Neural cell (in vitro differentiated cells): ENCODE measurements around the gene COBL. TPM values are rescaled to one million over a fixed set of nuclear protein-coding genes. Genes with fewer than 3 reads are reported as not detected.

Source experiments
- H2AFZ ChIP-seq: fragments of 200-600, 300-800 bp; sonication (generic), shearing (Covaris generic); 2 replicates; pipeline ENCODE4 v1.6.0; 2014; ENCODE audit warnings: low read depth, mild to moderate bottlenecking, antibody characterized with exemption, low read length, moderate library complexity
- H3F3A ChIP-seq: fragments of 200-600 bp; shearing (Covaris generic); 2 replicates; pipeline ENCODE4 v1.6.1; 2016; ENCODE audit warnings: mild to moderate bottlenecking, moderate library complexity, mixed read lengths, antibody characterized with exemption, low read length; ENCODE audit not compliant: insufficient read depth, poor library complexity, severe bottlenecking
- H3K27ac ChIP-seq: fragments of 200-600, 300-800 bp; sonication (generic), shearing (Covaris generic); 2 replicates; pipeline ENCODE4 v1.5.1; 2014; ENCODE audit warnings: mild to moderate bottlenecking, low read length, moderate library complexity
- H3K27me3 ChIP-seq: fragments of 300-800, 200-600 bp; sonication (generic), shearing (Covaris generic); 2 replicates; pipeline ENCODE4 v1.6.0; 2014; ENCODE audit warnings: mild to moderate bottlenecking, low read depth, low read length, moderate library complexity; ENCODE audit not compliant: insufficient read depth
- H3K36me3 ChIP-seq: fragments of 300-800, 200-600 bp; sonication (generic), shearing (Covaris generic); 2 replicates; pipeline ENCODE4 v1.5.1; 2014; ENCODE audit warnings: mild to moderate bottlenecking, antibody characterized with exemption, low read length, moderate library complexity; ENCODE audit not compliant: insufficient read depth
- H3K4me2 ChIP-seq: fragments of 300-800, 200-600 bp; sonication (generic), shearing (Covaris generic); 2 replicates; pipeline ENCODE4 v1.6.0; 2014; ENCODE audit warnings: mild to moderate bottlenecking, low read length
- H3K4me3 ChIP-seq: fragments of 300-800, 200-600 bp; sonication (generic), shearing (Covaris generic); 2 replicates; pipeline ENCODE4 v1.5.1; 2014; ENCODE audit warnings: mild to moderate bottlenecking, low read length, moderate library complexity
- H3K79me2 ChIP-seq: fragments of 200-600 bp; shearing (Covaris generic); replicated peaks from 2 replicates; pipeline ENCODE4 v1.6.0; 2014; ENCODE audit warnings: mild to moderate bottlenecking, low read length, moderate library complexity; ENCODE audit not compliant: insufficient read depth
- H3K9ac ChIP-seq: fragments of 300-800, 200-600 bp; sonication (generic), shearing (Covaris generic); 2 replicates; pipeline ENCODE4 v1.6.1; 2016; ENCODE audit warnings: mild to moderate bottlenecking, low read length, mixed read lengths
- H3K9me2 ChIP-seq: fragments of 200-600 bp; shearing (Covaris generic); 2 replicates; pipeline ENCODE4 v1.6.1; 2016; ENCODE audit warnings: mild to moderate bottlenecking, low read length, mixed read lengths; ENCODE audit not compliant: insufficient read depth
- H3K9me3 ChIP-seq: fragments of 200-600, 300-800 bp; sonication (generic), shearing (Covaris generic); 2 replicates; pipeline ENCODE4 v1.6.1; 2016; ENCODE audit warnings: mild to moderate bottlenecking, mixed run types, low read length, moderate library complexity, mixed read lengths
- H4K20me1 ChIP-seq: fragments of 200-600 bp; shearing (Covaris generic); 2 replicates; pipeline ENCODE4 v1.6.1; 2016; ENCODE audit warnings: mild to moderate bottlenecking, mixed run types; ENCODE audit not compliant: insufficient read depth
- CTCF ChIP-seq: fragments of 450-650 bp; IDR thresholded peaks from 2 replicates; pipeline ENCODE4 v1.5.1; 2014; ENCODE audit warnings: antibody characterized with exemption, mild to moderate bottlenecking, moderate library complexity; ENCODE audit not compliant: poor library complexity, severe bottlenecking
- EP300 ChIP-seq: fragments of 450-650 bp; conservative IDR thresholded peaks from 2 replicates; pipeline ENCODE4 v1.6.1; 2014; ENCODE audit warnings: antibody characterized with exemption, mild to moderate bottlenecking, moderate library complexity; ENCODE audit not compliant: poor library complexity, severe bottlenecking
- EZH2 ChIP-seq: fragments of 200-600, 300-800 bp; shearing (Covaris generic), sonication (generic); IDR thresholded peaks from 2 replicates; pipeline ENCODE4 v1.6.1; 2014; ENCODE audit warnings: antibody characterized with exemption, low read length, borderline replicate concordance, mild to moderate bottlenecking; ENCODE audit not compliant: insufficient read depth, poor library complexity, severe bottlenecking
- MXI1 ChIP-seq: fragments of 450-650 bp; conservative IDR thresholded peaks from 2 replicates; pipeline ENCODE4 v1.6.1; 2014; ENCODE audit warnings: antibody characterized with exemption, mild to moderate bottlenecking; ENCODE audit not compliant: poor library complexity, severe bottlenecking
- POLR2AphosphoS5 ChIP-seq: IDR thresholded peaks from 2 replicates; pipeline ENCODE4 v1.6.1; 2012
- RAD21 ChIP-seq: fragments of 450-650 bp; conservative IDR thresholded peaks from 2 replicates; pipeline ENCODE4 v1.6.1; 2014; ENCODE audit warnings: antibody characterized with exemption, mild to moderate bottlenecking, moderate library complexity
- SMC3 ChIP-seq: fragments of 450-650 bp; conservative IDR thresholded peaks from 2 replicates; pipeline ENCODE4 v1.6.1; 2014; ENCODE audit warnings: antibody characterized with exemption, mild to moderate bottlenecking, moderate library complexity; ENCODE audit not compliant: poor library complexity
- TAF1 ChIP-seq: IDR thresholded peaks from 2 replicates; pipeline ENCODE4 v1.6.1; 2012; ENCODE audit warnings: low read depth
- polyA plus RNA-seq: library from polyadenylated mRNA; depleted of rRNA; stranded (reverse); fragments of >200 nt; gene quantifications from 2 replicates; pipeline ENCODE4 v1.2.3, GENCODE V29; 2014
- TF ChIP-seq, protein P1 (sequence below): IDR thresholded peaks from 2 replicates; pipeline ENCODE4 v1.6.1; 2012; ENCODE audit warnings: borderline replicate concordance

Gene COBL
- polyA plus RNA-seq, 1 donor from 2014 or later: 0.12 TPM

DNA sequence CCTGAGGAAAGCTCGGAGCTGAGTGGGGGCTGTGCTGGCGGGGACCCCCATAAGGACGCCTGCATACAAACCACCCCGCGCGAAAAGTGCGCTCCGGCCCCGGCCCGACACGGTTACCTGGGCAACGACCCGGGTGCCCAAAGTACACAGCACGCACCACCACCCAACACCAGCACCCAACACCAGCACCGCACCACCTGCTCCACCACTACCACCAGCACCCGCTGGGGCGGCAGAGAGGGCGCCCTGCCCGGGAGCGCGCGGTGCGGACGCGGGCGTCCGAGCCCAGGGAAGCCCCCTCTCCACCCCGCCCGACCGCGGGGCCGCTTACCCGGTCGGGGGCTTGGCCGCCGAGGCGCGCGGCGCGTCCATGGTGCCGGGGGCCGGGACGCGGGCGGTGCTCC, 345 bp downstream of the COBL start:
- no peak overlapping the region for H3K27ac ChIP-seq
- H3K9me2 ChIP-seq: no peaks in the 10 kb centered on the region
- TF ChIP-seq EP300 (peak; percentile 15), SMC3 (no peak), POLR2AphosphoS5 (no peak), TAF1 (no peak), MXI1 (peak; percentile 41), RAD21 (no peak), EZH2 (no peak), CTCF (peak; percentile 59)
- TF ChIP-seq, protein P1, sequence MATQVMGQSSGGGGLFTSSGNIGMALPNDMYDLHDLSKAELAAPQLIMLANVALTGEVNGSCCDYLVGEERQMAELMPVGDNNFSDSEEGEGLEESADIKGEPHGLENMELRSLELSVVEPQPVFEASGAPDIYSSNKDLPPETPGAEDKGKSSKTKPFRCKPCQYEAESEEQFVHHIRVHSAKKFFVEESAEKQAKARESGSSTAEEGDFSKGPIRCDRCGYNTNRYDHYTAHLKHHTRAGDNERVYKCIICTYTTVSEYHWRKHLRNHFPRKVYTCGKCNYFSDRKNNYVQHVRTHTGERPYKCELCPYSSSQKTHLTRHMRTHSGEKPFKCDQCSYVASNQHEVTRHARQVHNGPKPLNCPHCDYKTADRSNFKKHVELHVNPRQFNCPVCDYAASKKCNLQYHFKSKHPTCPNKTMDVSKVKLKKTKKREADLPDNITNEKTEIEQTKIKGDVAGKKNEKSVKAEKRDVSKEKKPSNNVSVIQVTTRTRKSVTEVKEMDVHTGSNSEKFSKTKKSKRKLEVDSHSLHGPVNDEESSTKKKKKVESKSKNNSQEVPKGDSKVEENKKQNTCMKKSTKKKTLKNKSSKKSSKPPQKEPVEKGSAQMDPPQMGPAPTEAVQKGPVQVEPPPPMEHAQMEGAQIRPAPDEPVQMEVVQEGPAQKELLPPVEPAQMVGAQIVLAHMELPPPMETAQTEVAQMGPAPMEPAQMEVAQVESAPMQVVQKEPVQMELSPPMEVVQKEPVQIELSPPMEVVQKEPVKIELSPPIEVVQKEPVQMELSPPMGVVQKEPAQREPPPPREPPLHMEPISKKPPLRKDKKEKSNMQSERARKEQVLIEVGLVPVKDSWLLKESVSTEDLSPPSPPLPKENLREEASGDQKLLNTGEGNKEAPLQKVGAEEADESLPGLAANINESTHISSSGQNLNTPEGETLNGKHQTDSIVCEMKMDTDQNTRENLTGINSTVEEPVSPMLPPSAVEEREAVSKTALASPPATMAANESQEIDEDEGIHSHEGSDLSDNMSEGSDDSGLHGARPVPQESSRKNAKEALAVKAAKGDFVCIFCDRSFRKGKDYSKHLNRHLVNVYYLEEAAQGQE: no peak
- no peaks in the 10 kb centered on the region for H3K79me2 ChIP-seq
- peak overlapping the region; percentile 28 for H3K4me2 ChIP-seq
- peaks cover 57% of the 10 kb centered on the region for H3K27me3 ChIP-seq
- peak overlapping the region; percentile 66 for H3K4me3 ChIP-seq
- no peak overlapping the region for H2AFZ ChIP-seq
- peak overlapping the region; percentile 23 for H3K9ac ChIP-seq
- no peaks in the 10 kb centered on the region for H4K20me1 ChIP-seq
- no peaks in the 10 kb centered on the region for H3K36me3 ChIP-seq
- no peaks in the 10 kb centered on the region for H3F3A ChIP-seq
- H3K9me3 ChIP-seq: no peaks in the 10 kb centered on the region

GRCh38 chr7:51315393-51316261, 982 bp downstream of the COBL start:
- H3K27me3 ChIP-seq: peaks cover 57% of the 10 kb centered on the region

More at GRCh38 chr7:51315393-51316261, 982 bp downstream of the COBL start:
- Histone ChIP-seq H3K9me3 (no peaks in the 10 kb centered on the region), H3K9me2 (no peaks in the 10 kb centered on the region), H2AFZ (no peak overlapping the region), H3K4me3 (peak overlapping the region; percentile 66), H3K79me2 (no peaks in the 10 kb centered on the region), H3K27ac (no peak overlapping the region), H4K20me1 (no peaks in the 10 kb centered on the region), H3F3A (no peaks in the 10 kb centered on the region), H3K4me2 (peak overlapping the region; percentile 28), H3K36me3 (no peaks in the 10 kb centered on the region), H3K9ac (peak overlapping the region; percentile 23)
- TF ChIP-seq TAF1 (no peak), EP300 (no peak), SMC3 (no peak), POLR2AphosphoS5 (no peak), CTCF (no peak), MXI1 (no peak), EZH2 (no peak), RAD21 (no peak)
- TF ChIP-seq, protein P1: no peak
